HEK293 (cell line): ENCODE results near the gene PPFIA4.

Experiments
- CTCF ChIA-PET: fragments of 350-600 bp; formaldehyde crosslinking; extraction: SDS; loops from one replicate; lab custom pipeline; 2021; ENCODE audit warnings: antibody characterized with exemption; lab: Yijun Ruan, JAX
- POLR2A ChIA-PET: fragments of 300-600 bp; formaldehyde crosslinking; extraction: SDS; loops from one replicate; lab custom pipeline; 2020; ENCODE audit warnings: antibody characterized with exemption, inconsistent platforms; lab: Yijun Ruan, JAX
- H3K27ac ChIP-seq: fragments of 200-500 bp; sonication (Bioruptor generic); 2 replicates; pipeline ENCODE4 v1.5.1; 2014; ENCODE audit warnings: low read depth, low read length, control low read depth, inconsistent platforms; ENCODE audit errors: extremely low read depth
- H3K36me3 ChIP-seq, 2 experiments: fragments of 200-500 bp in 1 of 2; sonication (Bioruptor generic) in 1 of 2; 1 replicate in 1 of 2; 2 replicates in 1 of 2; pipeline ENCODE4 v1.5.1; 2014 to 2017; ENCODE audit warnings: inconsistent platforms in 2 of 2, low read length in 2 of 2; ENCODE audit not compliant: control insufficient read depth in 2 of 2, insufficient read depth in 1 of 2
- H3K4me1 ChIP-seq: fragments of 200-500 bp; sonication (Bioruptor generic); 2 replicates; pipeline ENCODE4 v1.5.1; 2014; ENCODE audit warnings: mild to moderate bottlenecking, low read length, inconsistent platforms; ENCODE audit not compliant: control insufficient read depth, insufficient read depth
- H3K4me3 ChIP-seq: 2 replicates; pipeline ENCODE4 v1.5.1; 2011; ENCODE audit warnings: low read depth, mild to moderate bottlenecking, control low read depth, low read length, moderate library complexity
- H3K9me3 ChIP-seq: fragments of 200-500 bp; sonication (Bioruptor generic); 2 replicates; pipeline ENCODE4 v1.5.1; 2014; ENCODE audit warnings: low read depth, low read length, inconsistent platforms; ENCODE audit not compliant: control insufficient read depth, insufficient read depth
- BCL11A ChIP-seq: fragments of 450-650 bp; formaldehyde crosslinking; IDR thresholded peaks from 2 replicates; pipeline ENCODE4 v1.5.1; 2016; ENCODE audit warnings: low read depth, missing biosample characterization, missing genetic modification characterization
- HOXA7 ChIP-seq: sonication (generic); formaldehyde crosslinking; IDR thresholded peaks from 2 replicates; pipeline ENCODE4 v1.8.1; 2022; ENCODE audit warnings: missing genetic modification reagents, borderline replicate concordance
- HOXC10 ChIP-seq: sonication (generic); formaldehyde crosslinking; IDR thresholded peaks from 2 replicates; pipeline ENCODE4 v1.8.1; 2023; ENCODE audit warnings: mild to moderate bottlenecking, missing genetic modification reagents
- IKZF3 ChIP-seq: fragments of 450-650 bp; IDR thresholded peaks from 2 replicates; pipeline ENCODE4 v1.5.0; 2018; ENCODE audit warnings: missing biosample characterization, mild to moderate bottlenecking, missing genetic modification characterization, moderate library complexity
- KLF8 ChIP-seq: fragments of 450-650 bp; formaldehyde crosslinking; IDR thresholded peaks from 2 replicates; pipeline ENCODE4 v1.5.1; 2016; ENCODE audit warnings: missing biosample characterization, missing genetic modification characterization
- SALL2 ChIP-seq: fragments of 450-650 bp; formaldehyde crosslinking; IDR thresholded peaks from 2 replicates; pipeline ENCODE4 v1.5.0; 2017; ENCODE audit warnings: missing biosample characterization, mild to moderate bottlenecking, missing genetic modification characterization, borderline replicate concordance
- YY1 ChIP-seq: fragments of 450-650 bp; formaldehyde crosslinking; IDR thresholded peaks from 2 replicates; pipeline ENCODE4 v1.5.1; 2018; ENCODE audit warnings: missing biosample characterization, missing genetic modification characterization
- ZBTB7A ChIP-seq: fragments of 450-650 bp; formaldehyde crosslinking; IDR thresholded peaks from 2 replicates; pipeline ENCODE4 v1.5.1; 2016; ENCODE audit warnings: low read depth, missing biosample characterization, missing genetic modification characterization
- ZBTB8A ChIP-seq: fragments of 450-650 bp; formaldehyde crosslinking; IDR thresholded peaks from 2 replicates; pipeline ENCODE4 v1.5.1; 2016; ENCODE audit warnings: missing biosample characterization, missing genetic modification characterization
- ZNF2 ChIP-seq: fragments of 450-650 bp; formaldehyde crosslinking; IDR thresholded peaks from 2 replicates; pipeline ENCODE4 v1.5.1; 2016; ENCODE audit warnings: missing biosample characterization, missing genetic modification characterization
- ZNF221 ChIP-seq: fragments of 450-650 bp; formaldehyde crosslinking; IDR thresholded peaks from 2 replicates; pipeline ENCODE4 v1.5.1; 2017; ENCODE audit warnings: missing biosample characterization, missing genetic modification characterization, borderline replicate concordance
- ZNF223 ChIP-seq: fragments of 450-650 bp; formaldehyde crosslinking; IDR thresholded peaks from 2 replicates; pipeline ENCODE4 v1.5.1; 2016; ENCODE audit warnings: missing biosample characterization, missing genetic modification characterization
- ZNF23 ChIP-seq: fragments of 450-650 bp; formaldehyde crosslinking; IDR thresholded peaks from 2 replicates; pipeline ENCODE4 v1.5.1; 2016; ENCODE audit warnings: missing biosample characterization, missing genetic modification characterization, borderline replicate concordance
- ZNF302 ChIP-seq: fragments of 450-650 bp; formaldehyde crosslinking; IDR thresholded peaks from 2 replicates; pipeline ENCODE4 v1.5.1; 2016; ENCODE audit warnings: missing biosample characterization, missing genetic modification characterization, low read depth
- ZNF350 ChIP-seq: fragments of 450-650 bp; formaldehyde crosslinking; IDR thresholded peaks from 2 replicates; pipeline ENCODE4 v1.5.0; 2017; ENCODE audit warnings: missing biosample characterization, mild to moderate bottlenecking, missing genetic modification characterization
- ZNF354C ChIP-seq: fragments of 450-650 bp; formaldehyde crosslinking; IDR thresholded peaks from 2 replicates; pipeline ENCODE4 v1.5.1; 2016; ENCODE audit warnings: missing biosample characterization, missing genetic modification characterization, low read depth, borderline replicate concordance
- ZNF362 ChIP-seq: fragments of 450-650 bp; formaldehyde crosslinking; IDR thresholded peaks from 2 replicates; pipeline ENCODE4 v1.5.1; 2016; ENCODE audit warnings: missing biosample characterization, missing genetic modification characterization
- ZNF394 ChIP-seq: fragments of 450-650 bp; formaldehyde crosslinking; IDR thresholded peaks from 2 replicates; pipeline ENCODE4 v1.5.1; 2016; ENCODE audit warnings: missing biosample characterization, missing genetic modification characterization, mild to moderate bottlenecking, moderate library complexity, borderline replicate concordance
- ZNF404 ChIP-seq: fragments of 450-650 bp; formaldehyde crosslinking; IDR thresholded peaks from 2 replicates; pipeline ENCODE4 v1.5.1; 2017; ENCODE audit warnings: missing biosample characterization, missing genetic modification characterization
- ZNF473 ChIP-seq: fragments of 450-650 bp; formaldehyde crosslinking; IDR thresholded peaks from 2 replicates; pipeline ENCODE4 v1.5.1; 2017; ENCODE audit warnings: missing biosample characterization, missing genetic modification characterization
- ZNF610 ChIP-seq: fragments of 450-650 bp; formaldehyde crosslinking; IDR thresholded peaks from 2 replicates; pipeline ENCODE4 v1.5.1; 2016; ENCODE audit warnings: missing biosample characterization, missing genetic modification characterization, borderline replicate concordance
- ZNF629 ChIP-seq: fragments of 450-650 bp; formaldehyde crosslinking; IDR thresholded peaks from 2 replicates; pipeline ENCODE4 v1.5.1; 2017; ENCODE audit warnings: missing biosample characterization, missing genetic modification characterization
- ZSCAN16 ChIP-seq: fragments of 450-650 bp; formaldehyde crosslinking; IDR thresholded peaks from 2 replicates; pipeline ENCODE4 v1.5.1; 2016; ENCODE audit warnings: missing biosample characterization, missing genetic modification characterization
- TF ChIP-seq, protein P1 (sequence below): fragments of 450-650 bp; formaldehyde crosslinking; IDR thresholded peaks from 2 replicates; pipeline ENCODE4 v1.5.1; 2016; ENCODE audit warnings: missing biosample characterization, missing genetic modification characterization, borderline replicate concordance
- TF ChIP-seq, protein P2 (sequence below): fragments of 450-650 bp; formaldehyde crosslinking; IDR thresholded peaks from 2 replicates; pipeline ENCODE4 v1.5.1; 2016; ENCODE audit warnings: missing biosample characterization, missing genetic modification characterization

Gene PPFIA4

DNA sequence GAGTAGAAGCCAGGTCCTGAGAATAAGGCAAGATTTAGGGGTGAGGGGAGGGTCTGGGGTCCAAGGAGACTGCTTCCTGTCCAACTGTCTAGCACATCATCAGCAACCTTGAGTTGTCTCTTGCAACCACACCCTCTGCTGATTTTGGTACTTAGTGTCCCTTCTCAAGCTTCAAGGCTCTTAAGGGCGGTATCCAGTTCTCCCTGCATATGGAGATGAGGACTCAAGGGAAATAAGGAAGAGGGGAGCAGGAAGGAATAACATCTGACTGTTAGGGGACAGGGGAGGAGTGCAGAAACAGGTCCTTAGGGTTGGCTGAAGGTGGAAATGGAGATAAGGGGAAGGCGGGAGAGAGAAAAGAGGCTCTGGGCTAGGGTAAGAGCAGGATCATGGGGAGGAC lies 47.2 kb downstream of the PPFIA4 start (continued):
- TF ChIP-seq, protein P1, sequence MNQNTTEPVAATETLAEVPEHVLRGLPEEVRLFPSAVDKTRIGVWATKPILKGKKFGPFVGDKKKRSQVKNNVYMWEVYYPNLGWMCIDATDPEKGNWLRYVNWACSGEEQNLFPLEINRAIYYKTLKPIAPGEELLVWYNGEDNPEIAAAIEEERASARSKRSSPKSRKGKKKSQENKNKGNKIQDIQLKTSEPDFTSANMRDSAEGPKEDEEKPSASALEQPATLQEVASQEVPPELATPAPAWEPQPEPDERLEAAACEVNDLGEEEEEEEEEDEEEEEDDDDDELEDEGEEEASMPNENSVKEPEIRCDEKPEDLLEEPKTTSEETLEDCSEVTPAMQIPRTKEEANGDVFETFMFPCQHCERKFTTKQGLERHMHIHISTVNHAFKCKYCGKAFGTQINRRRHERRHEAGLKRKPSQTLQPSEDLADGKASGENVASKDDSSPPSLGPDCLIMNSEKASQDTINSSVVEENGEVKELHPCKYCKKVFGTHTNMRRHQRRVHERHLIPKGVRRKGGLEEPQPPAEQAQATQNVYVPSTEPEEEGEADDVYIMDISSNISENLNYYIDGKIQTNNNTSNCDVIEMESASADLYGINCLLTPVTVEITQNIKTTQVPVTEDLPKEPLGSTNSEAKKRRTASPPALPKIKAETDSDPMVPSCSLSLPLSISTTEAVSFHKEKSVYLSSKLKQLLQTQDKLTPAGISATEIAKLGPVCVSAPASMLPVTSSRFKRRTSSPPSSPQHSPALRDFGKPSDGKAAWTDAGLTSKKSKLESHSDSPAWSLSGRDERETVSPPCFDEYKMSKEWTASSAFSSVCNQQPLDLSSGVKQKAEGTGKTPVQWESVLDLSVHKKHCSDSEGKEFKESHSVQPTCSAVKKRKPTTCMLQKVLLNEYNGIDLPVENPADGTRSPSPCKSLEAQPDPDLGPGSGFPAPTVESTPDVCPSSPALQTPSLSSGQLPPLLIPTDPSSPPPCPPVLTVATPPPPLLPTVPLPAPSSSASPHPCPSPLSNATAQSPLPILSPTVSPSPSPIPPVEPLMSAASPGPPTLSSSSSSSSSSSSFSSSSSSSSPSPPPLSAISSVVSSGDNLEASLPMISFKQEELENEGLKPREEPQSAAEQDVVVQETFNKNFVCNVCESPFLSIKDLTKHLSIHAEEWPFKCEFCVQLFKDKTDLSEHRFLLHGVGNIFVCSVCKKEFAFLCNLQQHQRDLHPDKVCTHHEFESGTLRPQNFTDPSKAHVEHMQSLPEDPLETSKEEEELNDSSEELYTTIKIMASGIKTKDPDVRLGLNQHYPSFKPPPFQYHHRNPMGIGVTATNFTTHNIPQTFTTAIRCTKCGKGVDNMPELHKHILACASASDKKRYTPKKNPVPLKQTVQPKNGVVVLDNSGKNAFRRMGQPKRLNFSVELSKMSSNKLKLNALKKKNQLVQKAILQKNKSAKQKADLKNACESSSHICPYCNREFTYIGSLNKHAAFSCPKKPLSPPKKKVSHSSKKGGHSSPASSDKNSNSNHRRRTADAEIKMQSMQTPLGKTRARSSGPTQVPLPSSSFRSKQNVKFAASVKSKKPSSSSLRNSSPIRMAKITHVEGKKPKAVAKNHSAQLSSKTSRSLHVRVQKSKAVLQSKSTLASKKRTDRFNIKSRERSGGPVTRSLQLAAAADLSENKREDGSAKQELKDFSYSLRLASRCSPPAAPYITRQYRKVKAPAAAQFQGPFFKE = no peak
- TF ChIP-seq ZNF221 (no peak), ZNF23 (tag by site-specific recombination) (no peak), HOXA7 (CRISPR knock-in tag) (no peak), ZNF610 (tag by site-specific recombination) (no peak), HOXC10 (CRISPR knock-in tag) (no peak)
- TF ChIP-seq, all 188 proteins: peak for 0

GRCh38 chr1:203074610-203075009 lies 48.3 kb downstream of the PPFIA4 start:
- Histone ChIP-seq H3K27ac (no peak overlapping the region), H3K36me3 (no peaks in the 10 kb centered on the region; a peak in 1 of 3 replicates), H3K4me1 (no peaks in the 10 kb centered on the region), H3K9me3 (no peaks in the 10 kb centered on the region), H3K4me3 (no peak overlapping the region)
- TF ChIP-seq BCL11A (tag by site-specific recombination) (no peak), SALL2 (tag by site-specific recombination) (no peak), ZNF404 (tag by site-specific recombination) (no peak), ZBTB7A (tag by site-specific recombination) (no peak), ZNF350 (no peak), YY1 (tag by site-specific recombination) (no peak), ZNF362 (tag by site-specific recombination) (no peak), ZNF354C (tag by site-specific recombination) (no peak), ZSCAN16 (tag by site-specific recombination) (no peak), IKZF3 (tag by site-specific recombination) (no peak), ZNF302 (tag by site-specific recombination) (no peak), ZNF2 (no peak), ZNF629 (tag by site-specific recombination) (no peak), ZBTB8A (tag by site-specific recombination) (no peak), ZNF394 (tag by site-specific recombination) (no peak), KLF8 (tag by site-specific recombination) (no peak), ZNF223 (tag by site-specific recombination) (no peak), ZNF473 (tag by site-specific recombination) (no peak)
- TF ChIP-seq, protein P2, sequence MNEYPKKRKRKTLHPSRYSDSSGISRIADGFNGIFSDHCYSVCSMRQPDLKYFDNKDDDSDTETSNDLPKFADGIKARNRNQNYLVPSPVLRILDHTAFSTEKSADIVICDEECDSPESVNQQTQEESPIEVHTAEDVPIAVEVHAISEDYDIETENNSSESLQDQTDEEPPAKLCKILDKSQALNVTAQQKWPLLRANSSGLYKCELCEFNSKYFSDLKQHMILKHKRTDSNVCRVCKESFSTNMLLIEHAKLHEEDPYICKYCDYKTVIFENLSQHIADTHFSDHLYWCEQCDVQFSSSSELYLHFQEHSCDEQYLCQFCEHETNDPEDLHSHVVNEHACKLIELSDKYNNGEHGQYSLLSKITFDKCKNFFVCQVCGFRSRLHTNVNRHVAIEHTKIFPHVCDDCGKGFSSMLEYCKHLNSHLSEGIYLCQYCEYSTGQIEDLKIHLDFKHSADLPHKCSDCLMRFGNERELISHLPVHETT (tag by site-specific recombination) = no peak
- CTCF ChIA-PET = interaction anchor here (0.5 to 2.1 kb wide), 2 partner anchors 17 to 35 kb away, joined by 3 to 4 read pairs; no protein-coding TSS in a partner anchor
- POLR2A ChIA-PET = no interaction called here
